Suprapubic skin (tissue), 3 donors: ENCODE results near the gene GFY.

Experiments used
- POLR2A ChIP-seq, 2 donors: fragments of 450-650 bp; IDR thresholded peaks; one replicate each; pipeline ENCODE4 v1.6.1; 2017; ENCODE audit warnings: antibody characterized with exemption in 2 of 2, mild to moderate bottlenecking in 2 of 2, moderate library complexity in 2 of 2
- TF ChIP-seq, protein P1 (sequence below), 2 donors: fragments of 200-600 bp in 1 of 2; fragments of 450-650 bp in 1 of 2; sonication (generic) in 1 of 2; IDR thresholded peaks; one replicate each; pipeline ENCODE4 v1.5.1; 2016 to 2019; ENCODE audit warnings: antibody characterized with exemption in 2 of 2, mild to moderate bottlenecking in 1 of 2, moderate library complexity in 1 of 2

DNA sequence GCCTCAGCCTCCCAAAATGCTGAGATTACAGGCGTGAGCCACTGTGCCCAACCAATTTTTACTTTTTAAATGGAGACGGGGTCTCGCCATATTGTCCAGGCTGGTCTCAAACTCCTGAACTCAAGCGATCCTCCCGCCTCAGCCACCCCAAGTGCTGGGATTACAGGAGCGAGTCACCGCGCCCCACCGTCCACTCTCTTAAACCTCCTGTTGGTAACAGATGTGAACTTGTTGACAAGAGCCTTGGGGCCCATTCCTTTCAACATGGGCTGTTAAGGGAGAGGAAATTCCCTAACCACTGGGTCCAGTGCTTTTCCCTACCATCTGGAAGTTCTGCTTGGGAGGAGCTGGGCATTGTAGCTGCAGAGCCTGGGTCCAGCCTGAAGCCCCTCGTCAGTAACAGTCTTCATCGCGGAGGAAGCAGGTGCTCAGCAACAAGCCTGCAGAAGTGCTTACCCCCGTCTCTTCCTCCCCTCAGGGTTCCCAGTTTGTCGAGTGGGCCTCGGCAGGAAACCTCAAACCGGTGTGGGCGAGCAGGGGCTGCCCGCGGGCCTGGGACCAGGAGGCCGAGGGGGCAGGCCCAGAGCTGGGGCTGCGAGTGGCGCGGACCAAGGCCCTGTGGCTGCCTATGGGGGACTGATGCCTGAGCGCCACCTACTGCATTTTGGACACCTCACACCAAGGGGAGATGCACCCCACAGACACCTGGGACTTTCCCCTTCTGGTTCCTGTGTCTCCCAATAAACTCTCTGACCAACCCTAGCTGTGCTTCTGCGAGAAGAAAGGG is 44.8 kb downstream of the GFY start:
- TF ChIP-seq, protein P1, sequence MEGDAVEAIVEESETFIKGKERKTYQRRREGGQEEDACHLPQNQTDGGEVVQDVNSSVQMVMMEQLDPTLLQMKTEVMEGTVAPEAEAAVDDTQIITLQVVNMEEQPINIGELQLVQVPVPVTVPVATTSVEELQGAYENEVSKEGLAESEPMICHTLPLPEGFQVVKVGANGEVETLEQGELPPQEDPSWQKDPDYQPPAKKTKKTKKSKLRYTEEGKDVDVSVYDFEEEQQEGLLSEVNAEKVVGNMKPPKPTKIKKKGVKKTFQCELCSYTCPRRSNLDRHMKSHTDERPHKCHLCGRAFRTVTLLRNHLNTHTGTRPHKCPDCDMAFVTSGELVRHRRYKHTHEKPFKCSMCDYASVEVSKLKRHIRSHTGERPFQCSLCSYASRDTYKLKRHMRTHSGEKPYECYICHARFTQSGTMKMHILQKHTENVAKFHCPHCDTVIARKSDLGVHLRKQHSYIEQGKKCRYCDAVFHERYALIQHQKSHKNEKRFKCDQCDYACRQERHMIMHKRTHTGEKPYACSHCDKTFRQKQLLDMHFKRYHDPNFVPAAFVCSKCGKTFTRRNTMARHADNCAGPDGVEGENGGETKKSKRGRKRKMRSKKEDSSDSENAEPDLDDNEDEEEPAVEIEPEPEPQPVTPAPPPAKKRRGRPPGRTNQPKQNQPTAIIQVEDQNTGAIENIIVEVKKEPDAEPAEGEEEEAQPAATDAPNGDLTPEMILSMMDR (IDR thresholded peaks at IDR 0.05), result no peak
- TF ChIP-seq POLR2A (IDR thresholded peaks at IDR 0.05), result no peak
